Activated T-cell treated with anti-CD3 and anti-CD28 coated beads, Interleukin-2, amount 50 U/mL, for 24 hours (primary cell): ENCODE results near the gene TBC1D3G.
"Not testable (repeated sequence)": the region's sequence is repeated elsewhere in the genome, so short reads cannot be mapped to it uniquely, and the experiment has no call there.

Experiments used
- DNase-seq: peaks from one replicate; pipeline ENCODE4 v3.0.0-alpha.2; 2020
- H3K27ac Mint-ChIP-seq: 2 replicates; pipeline ENCODE4 v1.8.0; 2020; ENCODE audit warnings: mild to moderate bottlenecking, mixed read lengths
- H3K27me3 Mint-ChIP-seq: 2 replicates; pipeline ENCODE4 v1.8.0; 2020; ENCODE audit warnings: mixed read lengths
- H3K36me3 Mint-ChIP-seq: 2 replicates; pipeline ENCODE4 v1.8.0; 2020; ENCODE audit warnings: low read depth, mixed read lengths
- H3K4me1 Mint-ChIP-seq: 2 replicates; pipeline ENCODE4 v1.8.0; 2020; ENCODE audit warnings: low read depth, mixed read lengths
- H3K4me3 Mint-ChIP-seq: 2 replicates; pipeline ENCODE4 v1.8.0; 2020; ENCODE audit warnings: mild to moderate bottlenecking, moderate library complexity, mixed read lengths
- H3K9me3 Mint-ChIP-seq: 2 replicates; pipeline ENCODE4 v1.8.0; 2020; ENCODE audit warnings: mixed read lengths

Gene TBC1D3G

DNA sequence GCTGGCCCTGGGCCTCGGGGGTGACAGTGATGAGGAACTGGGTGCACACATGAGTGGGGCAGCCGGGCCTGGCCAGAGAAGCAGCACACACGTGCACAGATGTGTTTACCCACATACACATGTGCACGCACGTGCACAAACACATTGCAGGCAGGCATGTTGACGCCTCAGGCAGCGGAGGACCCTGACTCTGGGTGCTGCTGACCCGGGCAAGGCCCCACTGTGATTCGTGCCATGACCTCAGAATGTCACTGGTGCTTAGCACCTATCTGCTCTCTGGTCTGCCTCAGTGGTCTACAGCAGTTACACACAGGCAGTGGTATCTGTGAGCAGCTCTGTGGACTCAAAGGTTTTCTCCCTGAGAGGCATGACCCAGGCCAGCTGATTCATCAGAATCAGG, at the start of gene TBC1D3G:
TBC1D3G (plus strand) TSS at position 301 of the 400 bp plus-strand sequence. CDS start 1,528 bp downstream, outside the sequence.
- H3K36me3 Mint-ChIP-seq, H3K27ac Mint-ChIP-seq, DNase-seq, H3K4me3 Mint-ChIP-seq, H3K9me3 Mint-ChIP-seq, H3K27me3 Mint-ChIP-seq, H3K4me1 Mint-ChIP-seq: not testable (repeated sequence)

- H3K4me1 Mint-ChIP-seq, H3K27me3 Mint-ChIP-seq, DNase-seq, H3K4me3 Mint-ChIP-seq, H3K9me3 Mint-ChIP-seq, H3K36me3 Mint-ChIP-seq, H3K27ac Mint-ChIP-seq: not testable (repeated sequence)
Observed at GRCh38 chr17:36283256-36283655, 40.4 kb upstream of the TBC1D3G start.

- not testable (repeated sequence) for H3K4me3 Mint-ChIP-seq, H3K27me3 Mint-ChIP-seq, H3K9me3 Mint-ChIP-seq, H3K27ac Mint-ChIP-seq, H3K4me1 Mint-ChIP-seq, H3K36me3 Mint-ChIP-seq, DNase-seq
Observed at GRCh38 chr17:36284219-36284618, 39.5 kb upstream of the TBC1D3G start.

DNA sequence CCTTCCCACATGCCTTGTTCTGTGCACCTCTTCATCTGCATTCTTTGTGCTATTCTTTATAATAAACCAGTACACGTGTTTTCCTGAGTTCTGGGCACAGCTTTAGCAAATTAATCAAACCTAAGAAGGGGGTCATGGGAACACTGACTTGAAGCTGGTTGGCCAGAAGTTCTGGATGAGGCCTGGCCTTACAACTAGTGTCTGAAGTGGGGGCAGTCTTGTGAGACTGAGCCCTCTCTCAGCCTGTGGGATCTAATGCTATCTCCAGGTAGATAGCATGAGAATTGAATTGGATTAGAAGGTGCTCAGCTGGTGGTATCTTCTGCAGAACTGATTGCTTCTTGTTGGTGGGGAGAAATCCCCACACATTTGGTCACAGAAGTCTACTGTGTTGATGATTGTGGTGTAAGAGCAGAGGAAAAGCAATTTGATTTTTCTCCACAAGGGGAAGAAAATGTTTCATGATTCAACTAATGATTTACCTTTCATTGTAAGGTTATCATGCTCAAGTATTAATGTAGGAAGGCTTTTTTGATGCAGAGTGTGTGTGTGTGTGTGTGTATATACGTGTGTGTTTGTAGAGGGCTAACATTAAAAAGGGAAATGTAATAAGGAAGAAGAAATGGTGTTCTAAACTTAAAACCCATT, 33.6 kb upstream of the TBC1D3G start:
- H3K9me3 Mint-ChIP-seq, H3K27ac Mint-ChIP-seq, H3K36me3 Mint-ChIP-seq, H3K4me1 Mint-ChIP-seq, DNase-seq, H3K4me3 Mint-ChIP-seq, H3K27me3 Mint-ChIP-seq: not testable (repeated sequence)

DNA sequence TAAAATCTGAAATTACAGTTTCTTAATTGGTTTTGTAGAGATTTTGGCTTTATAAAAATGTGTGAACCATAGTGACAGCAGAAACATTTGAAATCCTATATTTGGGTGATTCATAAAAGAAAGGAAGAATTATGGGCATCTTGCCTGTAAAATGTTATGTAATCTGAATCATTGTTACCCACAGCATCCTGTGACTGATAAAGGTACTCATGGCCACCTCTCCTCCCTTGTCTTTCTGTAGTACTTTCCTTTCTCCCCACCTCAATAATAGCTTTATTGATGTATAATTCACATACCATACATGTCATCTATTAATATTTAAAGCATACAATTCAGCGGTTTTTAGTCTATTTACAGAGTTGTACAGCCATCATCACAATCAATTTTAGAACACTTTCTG, 28.5 kb upstream of the TBC1D3G start:
- DNase-seq, H3K4me1 Mint-ChIP-seq, H3K4me3 Mint-ChIP-seq, H3K27ac Mint-ChIP-seq, H3K36me3 Mint-ChIP-seq, H3K9me3 Mint-ChIP-seq, H3K27me3 Mint-ChIP-seq: not testable (repeated sequence)

- not testable (repeated sequence) for H3K4me3 Mint-ChIP-seq, H3K36me3 Mint-ChIP-seq, H3K9me3 Mint-ChIP-seq, H3K27me3 Mint-ChIP-seq, DNase-seq, H3K27ac Mint-ChIP-seq, H3K4me1 Mint-ChIP-seq
Observed at GRCh38 chr17:36315736-36316135, 7.9 kb upstream of the TBC1D3G start.

- H3K27ac Mint-ChIP-seq, H3K9me3 Mint-ChIP-seq, H3K4me3 Mint-ChIP-seq, H3K36me3 Mint-ChIP-seq, H3K4me1 Mint-ChIP-seq, H3K27me3 Mint-ChIP-seq, DNase-seq: not testable (repeated sequence)
Observed at GRCh38 chr17:36362496-36362895, 38.8 kb downstream of the TBC1D3G start.

DNA sequence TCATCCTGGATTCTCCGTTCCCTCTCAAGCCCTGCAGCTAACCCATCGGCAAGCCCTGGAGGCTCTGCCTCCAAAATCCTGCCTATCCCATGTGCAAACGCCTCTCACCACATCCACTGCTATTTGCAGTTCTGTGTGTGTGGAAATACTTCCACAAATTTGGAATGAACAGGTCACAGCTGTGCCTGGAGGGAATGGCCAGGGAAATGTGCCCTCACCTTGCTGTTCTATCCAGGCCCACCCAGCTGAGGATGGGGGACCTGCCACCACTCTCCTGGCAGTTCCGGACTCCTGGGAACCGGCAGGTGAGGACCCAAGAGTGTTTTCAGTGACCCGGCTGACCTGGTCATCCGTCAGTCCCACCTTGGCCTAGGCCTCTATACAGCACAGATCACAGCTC, 52.3 kb downstream of the TBC1D3G start:
- not testable (repeated sequence) for H3K27me3 Mint-ChIP-seq, H3K9me3 Mint-ChIP-seq, H3K36me3 Mint-ChIP-seq, H3K4me3 Mint-ChIP-seq, DNase-seq, H3K4me1 Mint-ChIP-seq, H3K27ac Mint-ChIP-seq
